Fibroblast of lung (primary cell): ENCODE data around the gene HHAT. TPM values are rescaled to one million over a fixed set of nuclear protein-coding genes. Genes with fewer than 3 reads are reported as not detected.
A peak's percentile ranks its signal among the peaks of the same experiment; 100 is the strongest.

ENCODE experiments used
- DNase-seq, 2 donors: peaks; one replicate each; pipeline versions ENCODE4 v3.0.0 to v3.0.0-alpha.2; 2010; ENCODE audit warnings: low read depth in 2 of 2
- H2AFZ ChIP-seq: 2 replicates; pipeline ENCODE4 v1.5.1; 2012; ENCODE audit warnings: low read length, control low read depth, inconsistent platforms
- H3K27ac ChIP-seq: 2 replicates; pipeline ENCODE4 v1.5.1; 2011; ENCODE audit warnings: low read length, control low read depth; ENCODE audit not compliant: insufficient read depth
- H3K27me3 ChIP-seq: 2 replicates; pipeline ENCODE4 v1.5.1; 2011; ENCODE audit warnings: mild to moderate bottlenecking, low read length; ENCODE audit not compliant: control insufficient read depth, insufficient read depth
- H3K36me3 ChIP-seq: 2 replicates; pipeline ENCODE4 v1.5.1; 2011; ENCODE audit warnings: low read length; ENCODE audit not compliant: control insufficient read depth, insufficient read depth
- H3K4me1 ChIP-seq: 2 replicates; pipeline ENCODE4 v1.5.1; 2011; ENCODE audit warnings: low read length; ENCODE audit not compliant: control insufficient read depth, insufficient read depth; ENCODE audit errors: extremely low read depth
- H3K4me2 ChIP-seq: 2 replicates; pipeline ENCODE4 v1.5.1; 2011; ENCODE audit warnings: low read length, control low read depth; ENCODE audit not compliant: insufficient read depth; ENCODE audit errors: extremely low read depth
- H3K4me3 ChIP-seq, 4 experiments: fragments of 200-600 bp in 1 of 4; sonication (generic) in 1 of 4; replicated peaks in 1 of 4; 2 replicates each; pipeline ENCODE4 v1.5.1; 2011 to 2016; ENCODE audit warnings: low read length in 4 of 4, low read depth in 3 of 4, mild to moderate bottlenecking in 3 of 4, control low read depth in 2 of 4, inconsistent platforms in 1 of 4, mixed read lengths in 1 of 4; ENCODE audit not compliant: insufficient read depth in 1 of 4; ENCODE audit errors: control extremely low read depth in 1 of 4
- H3K79me2 ChIP-seq: 2 replicates; pipeline ENCODE4 v1.5.1; 2012; ENCODE audit warnings: mild to moderate bottlenecking, low read length, inconsistent platforms; ENCODE audit not compliant: control insufficient read depth, insufficient read depth
- H3K9ac ChIP-seq: 2 replicates; pipeline ENCODE4 v1.5.1; 2011; ENCODE audit warnings: mild to moderate bottlenecking, low read length, control low read depth; ENCODE audit not compliant: insufficient read depth
- H3K9me3 ChIP-seq: 2 replicates; pipeline ENCODE4 v1.5.1; 2012; ENCODE audit warnings: low read depth, low read length; ENCODE audit not compliant: control insufficient read depth, insufficient read depth
- H4K20me1 ChIP-seq: 2 replicates; pipeline ENCODE4 v1.5.1; 2011; ENCODE audit warnings: low read length; ENCODE audit not compliant: control insufficient read depth, insufficient read depth; ENCODE audit errors: extremely low read depth
- CTCF ChIP-seq, 2 donors: IDR thresholded peaks in 1 of 2; conservative IDR thresholded peaks in 1 of 2; 1 replicate in 1 of 2; 2 replicates in 1 of 2; pipeline ENCODE4 v1.5.1; 2011 to 2012; ENCODE audit warnings: low read length in 2 of 2, control low read depth in 1 of 2, inconsistent platforms in 1 of 2, low read depth in 1 of 2, mild to moderate bottlenecking in 1 of 2
- EZH2 ChIP-seq: IDR thresholded peaks from 2 replicates; pipeline ENCODE4 v1.5.1; 2012; ENCODE audit warnings: low read length, control low read depth, mild to moderate bottlenecking; ENCODE audit errors: missing control alignments
- polyA plus RNA-seq, 2 donors: library from polyadenylated mRNA; depleted of rRNA in 1 of 2; stranded (reverse) in 1 of 2; unstranded in 1 of 2; fragments of >200 nt; gene quantifications; 2 replicates each; pipeline ENCODE4 v1.2.1, GENCODE V29; 2011 to 2012; ENCODE audit warnings: missing spikeins in 1 of 2
- total RNA-seq: library from RNA; depleted of rRNA; stranded (reverse); fragments of >200 nt; gene quantifications from 2 replicates; pipeline ENCODE4 v1.2.1, GENCODE V29; 2014

HHAT gene
- total and polyA plus RNA-seq, 2 donors (not counting 1 experiment from before 2014, with no cell fraction given), result 3.6 to 4.8 TPM

- peak in 1 of 2 donors; percentile 89 for DNase-seq
- no peak overlapping the region for H2AFZ ChIP-seq
Observed at GRCh38 chr1:210394281-210394821, 65.6 kb downstream of the HHAT start.

GRCh38 chr1:210396541-210396940 lies 67.8 kb downstream of the HHAT start:
- H3K79me2 ChIP-seq, result no peaks in the 10 kb centered on the region
- no peaks in the 10 kb centered on the region for H3K9me3 ChIP-seq
- no peaks in the 10 kb centered on the region for H3K27me3 ChIP-seq
- no peak overlapping the region for H3K27ac ChIP-seq
- DNase-seq, result no peak
- no peak overlapping the region for H3K4me3 ChIP-seq
- no peaks in the 10 kb centered on the region for H3K36me3 ChIP-seq
- H4K20me1 ChIP-seq, result no peaks in the 10 kb centered on the region
- H2AFZ ChIP-seq, result no peak overlapping the region
- peaks cover 10% of the 10 kb centered on the region for H3K4me1 ChIP-seq
- no peak overlapping the region for H3K4me2 ChIP-seq
- H3K9ac ChIP-seq, result no peak overlapping the region
- no peak for TF ChIP-seq EZH2
- no peak for TF ChIP-seq CTCF (conservative IDR thresholded peaks at IDR 0.05 in 1 of 2, IDR thresholded peaks at IDR 0.05 in 1 of 2; ENCODE audit: low read depth in 1 of 2, low read length in 2 of 2)

More at GRCh38 chr1:210394281-210394821, 65.6 kb downstream of the HHAT start:
- Histone ChIP-seq H3K4me1 (peaks cover 10% of the 10 kb centered on the region), H3K4me3 (no peak overlapping the region), H4K20me1 (no peaks in the 10 kb centered on the region), H3K4me2 (no peak overlapping the region), H3K27ac (no peak overlapping the region), H3K27me3 (no peaks in the 10 kb centered on the region), H3K9ac (no peak overlapping the region), H3K9me3 (no peaks in the 10 kb centered on the region), H3K36me3 (no peaks in the 10 kb centered on the region), H3K79me2 (no peaks in the 10 kb centered on the region)
- TF ChIP-seq CTCF (conservative IDR thresholded peaks at IDR 0.05 in 1 of 2, IDR thresholded peaks at IDR 0.05 in 1 of 2; ENCODE audit: low read depth in 1 of 2, low read length in 2 of 2), result no peak
- TF ChIP-seq EZH2, result no peak

- Histone ChIP-seq H4K20me1 (no peaks in the 10 kb centered on the region), H3K4me3 (no peak overlapping the region), H3K27me3 (no peaks in the 10 kb centered on the region), H3K9me3 (no peaks in the 10 kb centered on the region), H3K79me2 (no peaks in the 10 kb centered on the region), H3K4me2 (no peak overlapping the region), H2AFZ (no peak overlapping the region), H3K4me1 (peaks cover 10% of the 10 kb centered on the region), H3K9ac (no peak overlapping the region), H3K36me3 (no peaks in the 10 kb centered on the region), H3K27ac (no peak overlapping the region)
- peak; percentile 51 to 71 for DNase-seq
- TF ChIP-seq EZH2, result no peak
- TF ChIP-seq CTCF (conservative IDR thresholded peaks at IDR 0.05 in 1 of 2, IDR thresholded peaks at IDR 0.05 in 1 of 2; ENCODE audit: low read depth in 1 of 2, low read length in 2 of 2), result no peak
Observed at GRCh38 chr1:210397252-210397651, 68.5 kb downstream of the HHAT start.
